SK-N-SH treated with all-trans-retinoic acid at 6 μM for 48 hours (cell line): ENCODE measurements around the gene ANKRD13D.

Source experiments
- ATAC-seq: fragments of 200-7000 bp; cut with Tn5 transposase; 3 replicates; pipeline ENCODE4 v1.9.1; 2020; ENCODE audit warnings: mild to moderate bottlenecking, moderate library complexity
- ARNTL ChIP-seq: fragments of 450-650 bp; formaldehyde crosslinking; IDR thresholded peaks from 2 replicates; pipeline ENCODE4 v1.5.0; 2020; ENCODE audit warnings: low read depth, mild to moderate bottlenecking, moderate library complexity, borderline replicate concordance
- CSDC2 ChIP-seq: fragments of 250-450 bp; sonication (Bioruptor Pico); IDR thresholded peaks from 2 replicates; pipeline ENCODE4 v1.5.0; 2020; ENCODE audit warnings: mild to moderate bottlenecking, moderate library complexity
- OSR1 ChIP-seq: fragments of 250-450 bp; sonication (Bioruptor Pico); IDR thresholded peaks from 2 replicates; pipeline ENCODE4 v1.8.0; 2022; ENCODE audit warnings: moderate library complexity, mild to moderate bottlenecking, inconsistent platforms
- PPARA ChIP-seq: fragments of 250-450 bp; sonication (Bioruptor Pico); IDR thresholded peaks from 2 replicates; pipeline ENCODE4 v1.5.0; 2020; ENCODE audit warnings: mild to moderate bottlenecking, borderline replicate concordance
- RARB ChIP-seq: fragments of 250-450 bp; sonication (Bioruptor Pico); IDR thresholded peaks from 2 replicates; pipeline ENCODE4 v1.8.0; 2021; ENCODE audit warnings: mild to moderate bottlenecking, moderate library complexity
- SNAI2 ChIP-seq: fragments of 250-450 bp; sonication (Bioruptor Pico); IDR thresholded peaks from 2 replicates; pipeline ENCODE4 v1.5.0; 2020; ENCODE audit warnings: mild to moderate bottlenecking, moderate library complexity
- TCF4 ChIP-seq: fragments of 250-450 bp; sonication (Bioruptor Pico); IDR thresholded peaks from 2 replicates; pipeline ENCODE4 v1.8.0; 2021; ENCODE audit warnings: mild to moderate bottlenecking, moderate library complexity, borderline replicate concordance
- TOX ChIP-seq: fragments of 250-450 bp; sonication (Bioruptor Pico); IDR thresholded peaks from 2 replicates; pipeline ENCODE4 v1.8.0; 2021; ENCODE audit warnings: mild to moderate bottlenecking, moderate library complexity, borderline replicate concordance
- ZC3H10 ChIP-seq: fragments of 250-450 bp; sonication (Bioruptor Pico); IDR thresholded peaks from 2 replicates; pipeline ENCODE4 v1.5.1; 2021; ENCODE audit warnings: mild to moderate bottlenecking, moderate library complexity
- ZFP3 ChIP-seq: fragments of 250-450 bp; sonication (Bioruptor Pico); IDR thresholded peaks from 2 replicates; pipeline ENCODE4 v1.5.0; 2020; ENCODE audit warnings: mild to moderate bottlenecking, moderate library complexity
- ZNF70 ChIP-seq: fragments of 450-650 bp; formaldehyde crosslinking; IDR thresholded peaks from 2 replicates; pipeline ENCODE4 v1.5.0; 2020; ENCODE audit warnings: mild to moderate bottlenecking, moderate library complexity
- ZNF8 ChIP-seq: fragments of 450-650 bp; formaldehyde crosslinking; IDR thresholded peaks from 2 replicates; pipeline ENCODE4 v1.5.0; 2020; ENCODE audit warnings: mild to moderate bottlenecking, moderate library complexity
- TF ChIP-seq, protein P1 (sequence below): fragments of 250-450 bp; sonication (Bioruptor Pico); IDR thresholded peaks from 2 replicates; pipeline ENCODE4 v1.5.0; 2020; ENCODE audit warnings: mild to moderate bottlenecking, moderate library complexity
- TF ChIP-seq, protein P2 (sequence below): fragments of 250-450 bp; sonication (Bioruptor Pico); IDR thresholded peaks from 2 replicates; pipeline ENCODE4 v1.8.0; 2021; ENCODE audit warnings: low read depth, mild to moderate bottlenecking, moderate library complexity, borderline replicate concordance
- TF ChIP-seq, protein P3 (sequence below): fragments of 250-450 bp; sonication (Bioruptor Pico); IDR thresholded peaks from 2 replicates; pipeline ENCODE4 v1.8.0; 2020; ENCODE audit warnings: mild to moderate bottlenecking, moderate library complexity, borderline replicate concordance
- TF ChIP-seq, protein P4 (sequence below): fragments of 250-450 bp; sonication (Bioruptor Pico); IDR thresholded peaks from 2 replicates; pipeline ENCODE4 v1.5.1; 2020; ENCODE audit warnings: low read depth, mild to moderate bottlenecking, moderate library complexity

The ANKRD13D gene

DNA sequence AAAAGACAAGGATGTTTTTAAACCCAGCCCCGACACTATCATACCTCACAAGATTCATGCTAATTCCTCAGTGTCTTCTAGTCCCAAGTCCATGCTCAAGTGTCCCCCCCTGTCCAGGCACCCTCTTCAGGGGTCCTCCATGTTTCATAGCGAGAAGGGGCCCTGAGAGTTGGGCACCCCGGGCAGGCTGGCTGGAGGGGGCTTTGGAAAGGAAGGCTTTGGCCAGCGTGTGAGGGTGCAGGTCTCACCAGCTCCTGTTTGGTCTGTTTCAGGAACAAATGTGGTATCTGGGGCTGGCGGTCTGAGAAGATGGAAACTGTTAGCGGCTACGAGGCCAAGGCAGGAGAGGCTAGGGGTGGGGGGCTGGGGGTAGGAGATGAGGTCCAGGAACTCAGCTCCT, 9.7 kb downstream of the ANKRD13D start (continued):
- TF ChIP-seq, protein P1, sequence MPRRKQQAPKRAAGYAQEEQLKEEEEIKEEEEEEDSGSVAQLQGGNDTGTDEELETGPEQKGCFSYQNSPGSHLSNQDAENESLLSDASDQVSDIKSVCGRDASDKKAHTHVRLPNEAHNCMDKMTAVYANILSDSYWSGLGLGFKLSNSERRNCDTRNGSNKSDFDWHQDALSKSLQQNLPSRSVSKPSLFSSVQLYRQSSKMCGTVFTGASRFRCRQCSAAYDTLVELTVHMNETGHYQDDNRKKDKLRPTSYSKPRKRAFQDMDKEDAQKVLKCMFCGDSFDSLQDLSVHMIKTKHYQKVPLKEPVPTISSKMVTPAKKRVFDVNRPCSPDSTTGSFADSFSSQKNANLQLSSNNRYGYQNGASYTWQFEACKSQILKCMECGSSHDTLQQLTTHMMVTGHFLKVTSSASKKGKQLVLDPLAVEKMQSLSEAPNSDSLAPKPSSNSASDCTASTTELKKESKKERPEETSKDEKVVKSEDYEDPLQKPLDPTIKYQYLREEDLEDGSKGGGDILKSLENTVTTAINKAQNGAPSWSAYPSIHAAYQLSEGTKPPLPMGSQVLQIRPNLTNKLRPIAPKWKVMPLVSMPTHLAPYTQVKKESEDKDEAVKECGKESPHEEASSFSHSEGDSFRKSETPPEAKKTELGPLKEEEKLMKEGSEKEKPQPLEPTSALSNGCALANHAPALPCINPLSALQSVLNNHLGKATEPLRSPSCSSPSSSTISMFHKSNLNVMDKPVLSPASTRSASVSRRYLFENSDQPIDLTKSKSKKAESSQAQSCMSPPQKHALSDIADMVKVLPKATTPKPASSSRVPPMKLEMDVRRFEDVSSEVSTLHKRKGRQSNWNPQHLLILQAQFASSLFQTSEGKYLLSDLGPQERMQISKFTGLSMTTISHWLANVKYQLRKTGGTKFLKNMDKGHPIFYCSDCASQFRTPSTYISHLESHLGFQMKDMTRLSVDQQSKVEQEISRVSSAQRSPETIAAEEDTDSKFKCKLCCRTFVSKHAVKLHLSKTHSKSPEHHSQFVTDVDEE (CRISPR knock-in tag), result no peak
- TF ChIP-seq ZNF70 (no peak), ARNTL (CRISPR knock-in tag) (no peak), TOX (CRISPR knock-in tag) (no peak), OSR1 (no peak), PPARA (CRISPR knock-in tag) (no peak), SNAI2 (CRISPR knock-in tag) (no peak), ZFP3 (CRISPR knock-in tag) (no peak)
- TF ChIP-seq, protein P2, sequence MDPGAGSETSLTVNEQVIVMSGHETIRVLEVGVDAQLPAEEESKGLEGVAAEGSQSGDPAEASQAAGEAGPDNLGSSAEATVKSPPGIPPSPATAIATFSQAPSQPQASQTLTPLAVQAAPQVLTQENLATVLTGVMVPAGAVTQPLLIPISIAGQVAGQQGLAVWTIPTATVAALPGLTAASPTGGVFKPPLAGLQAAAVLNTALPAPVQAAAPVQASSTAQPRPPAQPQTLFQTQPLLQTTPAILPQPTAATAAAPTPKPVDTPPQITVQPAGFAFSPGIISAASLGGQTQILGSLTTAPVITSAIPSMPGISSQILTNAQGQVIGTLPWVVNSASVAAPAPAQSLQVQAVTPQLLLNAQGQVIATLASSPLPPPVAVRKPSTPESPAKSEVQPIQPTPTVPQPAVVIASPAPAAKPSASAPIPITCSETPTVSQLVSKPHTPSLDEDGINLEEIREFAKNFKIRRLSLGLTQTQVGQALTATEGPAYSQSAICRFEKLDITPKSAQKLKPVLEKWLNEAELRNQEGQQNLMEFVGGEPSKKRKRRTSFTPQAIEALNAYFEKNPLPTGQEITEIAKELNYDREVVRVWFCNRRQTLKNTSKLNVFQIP (CRISPR knock-in tag), result no peak
- TF ChIP-seq, all 23 proteins: peak for 0

DNA sequence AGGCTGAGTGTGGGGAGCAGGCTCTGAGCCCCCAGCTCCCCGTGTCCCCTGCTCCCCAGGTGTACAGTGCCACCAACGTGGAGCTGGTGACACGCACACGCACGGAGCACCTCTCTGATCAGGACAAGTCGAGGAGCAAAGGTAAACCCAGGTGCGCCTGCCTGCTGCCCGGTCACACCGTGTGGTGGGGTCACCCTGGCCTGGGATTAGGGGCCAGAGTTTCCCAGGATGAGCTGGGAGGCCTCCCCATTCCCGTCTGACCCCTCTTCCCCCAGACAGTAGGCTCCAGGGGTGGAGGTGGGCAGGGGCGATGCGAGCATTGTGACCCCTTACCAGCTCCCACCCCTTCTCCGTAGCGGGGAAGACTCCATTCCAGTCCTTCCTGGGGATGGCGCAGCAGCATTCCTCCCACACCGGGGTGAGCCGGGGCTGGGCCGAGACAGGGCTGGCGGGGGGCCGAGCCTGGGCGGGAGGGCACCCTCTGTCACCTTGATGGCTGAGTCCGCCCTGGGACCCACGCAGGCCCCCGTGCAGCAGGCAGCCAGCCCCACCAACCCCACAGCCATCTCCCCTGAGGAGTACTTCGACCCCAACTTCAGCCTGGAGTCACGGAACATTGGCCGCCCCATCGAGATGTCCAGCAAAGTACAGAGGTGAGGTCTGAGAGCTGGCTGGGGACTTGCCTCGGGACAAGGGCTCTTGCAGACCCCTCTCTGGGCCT, 10.5 kb downstream of the ANKRD13D start:
- no peak for ATAC-seq
- TF ChIP-seq OSR1 (no peak), ARNTL (CRISPR knock-in tag) (no peak), CSDC2 (CRISPR knock-in tag) (no peak), TOX (CRISPR knock-in tag) (no peak), ZNF8 (CRISPR knock-in tag) (no peak), PPARA (CRISPR knock-in tag) (no peak), ZNF70 (no peak), TCF4 (no peak)
- TF ChIP-seq, protein P3, sequence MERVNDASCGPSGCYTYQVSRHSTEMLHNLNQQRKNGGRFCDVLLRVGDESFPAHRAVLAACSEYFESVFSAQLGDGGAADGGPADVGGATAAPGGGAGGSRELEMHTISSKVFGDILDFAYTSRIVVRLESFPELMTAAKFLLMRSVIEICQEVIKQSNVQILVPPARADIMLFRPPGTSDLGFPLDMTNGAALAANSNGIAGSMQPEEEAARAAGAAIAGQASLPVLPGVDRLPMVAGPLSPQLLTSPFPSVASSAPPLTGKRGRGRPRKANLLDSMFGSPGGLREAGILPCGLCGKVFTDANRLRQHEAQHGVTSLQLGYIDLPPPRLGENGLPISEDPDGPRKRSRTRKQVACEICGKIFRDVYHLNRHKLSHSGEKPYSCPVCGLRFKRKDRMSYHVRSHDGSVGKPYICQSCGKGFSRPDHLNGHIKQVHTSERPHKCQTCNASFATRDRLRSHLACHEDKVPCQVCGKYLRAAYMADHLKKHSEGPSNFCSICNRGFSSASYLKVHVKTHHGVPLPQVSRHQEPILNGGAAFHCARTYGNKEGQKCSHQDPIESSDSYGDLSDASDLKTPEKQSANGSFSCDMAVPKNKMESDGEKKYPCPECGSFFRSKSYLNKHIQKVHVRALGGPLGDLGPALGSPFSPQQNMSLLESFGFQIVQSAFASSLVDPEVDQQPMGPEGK (CRISPR knock-in tag), result no peak
- TF ChIP-seq, protein P4, sequence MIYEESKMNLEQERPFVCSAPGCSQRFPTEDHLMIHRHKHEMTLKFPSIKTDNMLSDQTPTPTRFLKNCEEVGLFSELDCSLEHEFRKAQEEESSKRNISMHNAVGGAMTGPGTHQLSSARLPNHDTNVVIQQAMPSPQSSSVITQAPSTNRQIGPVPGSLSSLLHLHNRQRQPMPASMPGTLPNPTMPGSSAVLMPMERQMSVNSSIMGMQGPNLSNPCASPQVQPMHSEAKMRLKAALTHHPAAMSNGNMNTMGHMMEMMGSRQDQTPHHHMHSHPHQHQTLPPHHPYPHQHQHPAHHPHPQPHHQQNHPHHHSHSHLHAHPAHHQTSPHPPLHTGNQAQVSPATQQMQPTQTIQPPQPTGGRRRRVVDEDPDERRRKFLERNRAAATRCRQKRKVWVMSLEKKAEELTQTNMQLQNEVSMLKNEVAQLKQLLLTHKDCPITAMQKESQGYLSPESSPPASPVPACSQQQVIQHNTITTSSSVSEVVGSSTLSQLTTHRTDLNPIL, result no peak
- TF ChIP-seq, protein P2 (CRISPR knock-in tag), result no peak
- TF ChIP-seq, protein P1 (CRISPR knock-in tag), result no peak

DNA sequence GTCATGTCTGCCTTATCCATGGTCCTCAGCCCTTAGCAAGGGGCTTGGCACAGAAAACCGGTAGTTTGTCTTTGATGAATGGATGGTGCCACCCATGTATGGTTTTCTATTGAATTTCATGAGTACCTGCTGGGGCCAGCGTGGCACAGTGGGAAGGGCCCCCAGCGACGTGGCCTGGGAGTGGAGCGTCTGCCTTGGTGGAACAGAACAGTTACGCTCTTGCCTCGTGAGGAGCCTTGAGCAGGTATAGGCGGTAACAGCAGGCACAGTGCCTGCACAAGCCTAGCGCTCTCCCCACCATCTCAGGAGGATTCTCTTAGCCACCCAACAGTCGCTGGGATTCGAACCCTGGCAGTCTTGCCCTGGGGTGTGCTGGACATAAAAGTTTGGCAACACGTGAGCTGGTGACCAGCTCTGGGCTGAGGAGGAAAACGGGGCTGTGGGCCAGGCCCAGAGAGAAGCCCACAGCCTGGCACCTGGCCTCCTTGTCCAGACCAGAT, 11.2 kb downstream of the ANKRD13D start:
- ATAC-seq, result no peak
- TF ChIP-seq ZFP3 (CRISPR knock-in tag) (no peak), RARB (CRISPR knock-in tag) (no peak), ZNF8 (CRISPR knock-in tag) (no peak), CSDC2 (CRISPR knock-in tag) (no peak), TCF4 (no peak), ARNTL (CRISPR knock-in tag) (no peak), ZC3H10 (CRISPR knock-in tag) (no peak)
- TF ChIP-seq, protein P4, result no peak
- TF ChIP-seq, protein P2 (CRISPR knock-in tag), result no peak
